Measurements from ENCODE around the gene POLR1D.

The POLR1D gene

DNA sequence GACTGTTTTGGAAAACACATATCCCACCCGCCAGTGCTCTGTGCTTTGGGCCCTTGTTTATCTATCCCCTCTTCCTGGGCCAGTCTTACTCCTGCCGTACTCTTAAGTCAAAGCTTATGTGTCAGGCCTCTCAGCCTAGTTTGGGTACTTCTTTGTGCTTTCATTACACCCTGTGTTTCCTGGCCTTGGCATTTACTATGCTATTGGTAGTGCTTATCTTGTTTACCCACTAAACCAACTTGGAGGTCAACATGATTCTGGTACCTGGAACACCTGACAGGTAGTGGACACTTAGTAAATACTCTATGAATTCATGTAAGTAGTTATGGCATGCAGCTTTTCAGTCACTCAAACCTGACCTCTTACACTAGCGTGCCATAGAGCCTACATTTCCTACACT is 2.4 kb downstream of the POLR1D start:
- H4K20me1 ChIP-seq (ENCODE audit: insufficient read depth, low read length) = no peaks in the 10 kb centered on the region; the same call in 1 of the 2 replicates
- peaks cover 26% of the 10 kb centered on the region for H3K4me1 ChIP-seq (ENCODE audit: insufficient read depth, low read length, severe bottlenecking)
- H2AFZ ChIP-seq (ENCODE audit: low read length) = no peak overlapping the region
- no peaks in the 10 kb centered on the region for H3K9me2 ChIP-seq (ENCODE audit: low read depth, low read length)
- no peak overlapping the region; the same call in 1 of the 2 replicates for H3K4me2 ChIP-seq (ENCODE audit: low read length)
- no peak overlapping the region for H3K4me3 ChIP-seq (ENCODE audit: low read depth, low read length, poor library complexity, severe bottlenecking)
- H3K27ac ChIP-seq (ENCODE audit: low read depth, low read length, poor library complexity, severe bottlenecking) = no peak overlapping the region
- H3K79me2 ChIP-seq (ENCODE audit: insufficient read depth, low read length) = peaks cover 72% of the 10 kb centered on the region
- TF ChIP-seq EZH2 (IDR thresholded peaks at IDR 0.05; ENCODE audit: borderline replicate concordance, low read length) = no peak
- TF ChIP-seq, protein P1, sequence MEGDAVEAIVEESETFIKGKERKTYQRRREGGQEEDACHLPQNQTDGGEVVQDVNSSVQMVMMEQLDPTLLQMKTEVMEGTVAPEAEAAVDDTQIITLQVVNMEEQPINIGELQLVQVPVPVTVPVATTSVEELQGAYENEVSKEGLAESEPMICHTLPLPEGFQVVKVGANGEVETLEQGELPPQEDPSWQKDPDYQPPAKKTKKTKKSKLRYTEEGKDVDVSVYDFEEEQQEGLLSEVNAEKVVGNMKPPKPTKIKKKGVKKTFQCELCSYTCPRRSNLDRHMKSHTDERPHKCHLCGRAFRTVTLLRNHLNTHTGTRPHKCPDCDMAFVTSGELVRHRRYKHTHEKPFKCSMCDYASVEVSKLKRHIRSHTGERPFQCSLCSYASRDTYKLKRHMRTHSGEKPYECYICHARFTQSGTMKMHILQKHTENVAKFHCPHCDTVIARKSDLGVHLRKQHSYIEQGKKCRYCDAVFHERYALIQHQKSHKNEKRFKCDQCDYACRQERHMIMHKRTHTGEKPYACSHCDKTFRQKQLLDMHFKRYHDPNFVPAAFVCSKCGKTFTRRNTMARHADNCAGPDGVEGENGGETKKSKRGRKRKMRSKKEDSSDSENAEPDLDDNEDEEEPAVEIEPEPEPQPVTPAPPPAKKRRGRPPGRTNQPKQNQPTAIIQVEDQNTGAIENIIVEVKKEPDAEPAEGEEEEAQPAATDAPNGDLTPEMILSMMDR (IDR thresholded peaks at IDR 0.05; ENCODE audit: low read length) = no peak
- H3K27me3 ChIP-seq (ENCODE audit: insufficient read depth, low read length) = no peaks in the 10 kb centered on the region
- peaks cover 53% of the 10 kb centered on the region for H3K36me3 ChIP-seq (ENCODE audit: insufficient read depth, low read length)
- no peaks in the 10 kb centered on the region for H3F3A ChIP-seq (ENCODE audit: insufficient read depth, low read length)
- H3K9ac ChIP-seq (ENCODE audit: low read length) = no peak overlapping the region
- H3K9me3 ChIP-seq (ENCODE audit: low read length) = no peaks in the 10 kb centered on the region

DNA sequence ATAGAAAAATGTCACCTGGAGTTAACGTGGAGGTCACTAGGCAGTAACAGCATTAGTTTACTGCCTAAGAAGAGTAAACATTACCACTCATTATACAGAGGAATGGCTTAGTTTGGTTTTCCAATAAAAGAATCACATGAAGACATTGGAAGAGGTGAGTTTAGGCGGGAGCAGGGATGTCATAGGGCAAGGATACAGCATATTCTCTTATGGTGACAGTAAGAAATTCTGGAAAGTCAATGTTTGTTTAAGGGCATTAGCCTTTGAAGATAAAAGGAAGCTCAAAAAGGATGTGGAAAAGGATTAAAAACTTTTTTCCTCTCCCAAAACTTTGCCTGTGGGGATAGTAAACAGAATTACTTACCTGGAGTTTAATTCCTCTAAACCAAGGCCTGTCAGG is 4.1 kb downstream of the POLR1D start:
- peaks cover 19% of the 10 kb centered on the region for H3K4me1 ChIP-seq (ENCODE audit: insufficient read depth, low read length, severe bottlenecking)
- no peaks in the 10 kb centered on the region for H3K27me3 ChIP-seq (ENCODE audit: insufficient read depth, low read length)
- H3K9me3 ChIP-seq (ENCODE audit: low read length) = no peaks in the 10 kb centered on the region
- H3F3A ChIP-seq (ENCODE audit: insufficient read depth, low read length) = no peaks in the 10 kb centered on the region
- TF ChIP-seq EZH2 (IDR thresholded peaks at IDR 0.05; ENCODE audit: borderline replicate concordance, low read length) = no peak
- TF ChIP-seq, protein P1 (IDR thresholded peaks at IDR 0.05; ENCODE audit: low read length) = no peak
- H3K79me2 ChIP-seq (ENCODE audit: insufficient read depth, low read length) = peaks cover 84% of the 10 kb centered on the region
- no peak overlapping the region for H3K4me3 ChIP-seq (ENCODE audit: low read depth, low read length, poor library complexity, severe bottlenecking)
- H3K9me2 ChIP-seq (ENCODE audit: low read depth, low read length) = no peaks in the 10 kb centered on the region
- H3K36me3 ChIP-seq (ENCODE audit: insufficient read depth, low read length) = peaks cover 59% of the 10 kb centered on the region
- no peak overlapping the region for H3K27ac ChIP-seq (ENCODE audit: low read depth, low read length, poor library complexity, severe bottlenecking)
- no peak overlapping the region for H2AFZ ChIP-seq (ENCODE audit: low read length)
- H4K20me1 ChIP-seq (ENCODE audit: insufficient read depth, low read length) = no peaks in the 10 kb centered on the region; the same call in 1 of the 2 replicates
- no peak overlapping the region for H3K4me2 ChIP-seq (ENCODE audit: low read length)
- no peak overlapping the region for H3K9ac ChIP-seq (ENCODE audit: low read length)

DNA sequence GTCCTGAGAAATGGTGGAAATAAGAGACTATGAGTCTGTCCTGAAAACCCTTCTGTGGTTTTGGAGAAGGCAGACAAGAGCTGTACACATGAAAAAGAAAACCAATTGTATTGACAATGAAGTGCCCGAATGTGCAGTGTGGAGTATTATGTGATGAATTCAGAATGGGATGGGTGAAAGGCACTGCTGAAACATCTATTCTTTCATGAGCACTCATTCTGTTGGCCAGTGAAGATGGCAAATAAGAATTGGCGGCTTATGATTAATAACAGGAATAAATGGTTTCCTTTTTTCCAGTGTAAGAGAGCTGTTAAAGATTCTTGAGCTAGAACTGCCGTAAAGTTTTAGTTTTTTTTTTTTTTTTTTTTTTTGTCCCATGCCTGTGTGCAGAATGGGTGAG is 5.7 kb downstream of the POLR1D start:
- no peak overlapping the region for H3K4me2 ChIP-seq (ENCODE audit: low read length)
- H2AFZ ChIP-seq (ENCODE audit: low read length) = no peak overlapping the region
- H3K9ac ChIP-seq (ENCODE audit: low read length) = no peak overlapping the region
- peaks cover 17% of the 10 kb centered on the region for H3K4me1 ChIP-seq (ENCODE audit: insufficient read depth, low read length, severe bottlenecking)
- H3F3A ChIP-seq (ENCODE audit: insufficient read depth, low read length) = no peaks in the 10 kb centered on the region
- peaks cover 71% of the 10 kb centered on the region for H3K36me3 ChIP-seq (ENCODE audit: insufficient read depth, low read length)
- no peaks in the 10 kb centered on the region for H3K27me3 ChIP-seq (ENCODE audit: insufficient read depth, low read length)
- no peak overlapping the region for H3K4me3 ChIP-seq (ENCODE audit: low read depth, low read length, poor library complexity, severe bottlenecking)
- H3K27ac ChIP-seq (ENCODE audit: low read depth, low read length, poor library complexity, severe bottlenecking) = no peak overlapping the region
- no peaks in the 10 kb centered on the region for H3K9me2 ChIP-seq (ENCODE audit: low read depth, low read length)
- no peaks in the 10 kb centered on the region; the same call in 1 of the 2 replicates for H4K20me1 ChIP-seq (ENCODE audit: insufficient read depth, low read length)
- no peaks in the 10 kb centered on the region for H3K9me3 ChIP-seq (ENCODE audit: low read length)
- peaks cover 90% of the 10 kb centered on the region for H3K79me2 ChIP-seq (ENCODE audit: insufficient read depth, low read length)
- TF ChIP-seq EZH2 (IDR thresholded peaks at IDR 0.05; ENCODE audit: borderline replicate concordance, low read length) = no peak
- TF ChIP-seq, protein P1 (IDR thresholded peaks at IDR 0.05; ENCODE audit: low read length) = no peak
